GM19438 (cell line): Measurements from ENCODE around the gene GREB1.

ENCODE experiments used
- ATAC-seq: cut with Tn5 transposase; IDR thresholded peaks from one replicate; pipeline ENCODE4 v1.9.1; 2021; ENCODE audit warnings: low read depth; ENCODE audit not compliant: unreplicated experiment

GREB1 gene

GRCh38 chr2:11592671-11593574 lies 59.1 kb downstream of the GREB1 start:
- ATAC-seq = no peak

GRCh38 chr2:11596801-11597200 lies 63.0 kb downstream of the GREB1 start:
- ATAC-seq = no peak

GRCh38 chr2:11597538-11598225 lies 63.8 kb downstream of the GREB1 start:
- ATAC-seq = no peak

GRCh38 chr2:11598228-11598731 lies 64.4 kb downstream of the GREB1 start:
- ATAC-seq = no peak

GRCh38 chr2:11602563-11603204 lies 68.8 kb downstream of the GREB1 start:
- ATAC-seq = no peak

GRCh38 chr2:11610624-11611242 lies 76.9 kb downstream of the GREB1 start:
- ATAC-seq = no peak

GRCh38 chr2:11611251-11611650 lies 77.4 kb downstream of the GREB1 start:
- no peak for ATAC-seq

- ATAC-seq = no peak
These were observed 78.8 kb downstream of the GREB1 start for GRCh38 chr2:11612553-11613215.

GRCh38 chr2:11613297-11613696 lies 79.5 kb downstream of the GREB1 start:
- ATAC-seq = no peak

GRCh38 chr2:11615209-11615608 lies 81.4 kb downstream of the GREB1 start:
- ATAC-seq = no peak

GRCh38 chr2:11616097-11616687 lies 82.3 kb downstream of the GREB1 start:
- ATAC-seq = no peak

GRCh38 chr2:11616851-11617415 lies 83.1 kb downstream of the GREB1 start:
- ATAC-seq = no peak

- no peak for ATAC-seq
These were observed 83.7 kb downstream of the GREB1 start for GRCh38 chr2:11617527-11617926.

- no peak for ATAC-seq
These were observed 84.3 kb downstream of the GREB1 start for GRCh38 chr2:11617984-11618707.

GRCh38 chr2:11618708-11619062 lies 84.8 kb downstream of the GREB1 start:
- no peak for ATAC-seq

GRCh38 chr2:11621410-11621809 lies 87.6 kb downstream of the GREB1 start:
- ATAC-seq = no peak

GRCh38 chr2:11622611-11623010 lies 88.8 kb downstream of the GREB1 start:
- no peak for ATAC-seq

GRCh38 chr2:11624893-11625292 lies 91.0 kb downstream of the GREB1 start:
- no peak for ATAC-seq

GRCh38 chr2:11625671-11626070 lies 91.8 kb downstream of the GREB1 start:
- ATAC-seq = no peak
